Neural progenitor cell (in vitro differentiated cells): ENCODE measurements around the gene CCDC32. TPM values are rescaled to one million over a fixed set of nuclear protein-coding genes. Genes with fewer than 3 reads are reported as not detected.

Experiments
- DNase-seq: peaks from one replicate; pipeline ENCODE4 v3.0.0-alpha.2; 2016; ENCODE audit warnings: low spot score
- H2AFZ ChIP-seq: fragments of 200-600 bp; sonication (generic); replicated peaks from 2 replicates; pipeline ENCODE4 v1.6.1; 2016; ENCODE audit warnings: antibody characterized with exemption
- H3F3A ChIP-seq: fragments of 200-600 bp; sonication (generic); 2 replicates; pipeline ENCODE4 v1.6.1; 2016; ENCODE audit warnings: antibody characterized with exemption, low read depth
- H3K27ac ChIP-seq: fragments of 200-600 bp; sonication (generic); 2 replicates; pipeline ENCODE4 v1.5.1; 2016; ENCODE audit warnings: mild to moderate bottlenecking
- H3K27me3 ChIP-seq: fragments of 200-600 bp; sonication (generic); 2 replicates; pipeline ENCODE4 v1.6.1; 2016; ENCODE audit warnings: mild to moderate bottlenecking, moderate library complexity
- H3K36me3 ChIP-seq: fragments of 200-600 bp; sonication (generic); 2 replicates; pipeline ENCODE4 v1.5.1; 2016
- H3K4me1 ChIP-seq: fragments of 200-600 bp; sonication (generic); 2 replicates; pipeline ENCODE4 v1.6.1; 2016; ENCODE audit warnings: mixed run types
- H3K4me2 ChIP-seq: fragments of 200-600 bp; sonication (generic); 2 replicates; pipeline ENCODE4 v1.6.1; 2016
- H3K4me3 ChIP-seq: fragments of 200-600 bp; sonication (generic); 2 replicates; pipeline ENCODE4 v1.5.1; 2016
- H3K79me2 ChIP-seq: fragments of 200-600 bp; sonication (generic); 2 replicates; pipeline ENCODE4 v1.6.1; 2016; ENCODE audit warnings: low read depth
- H3K9ac ChIP-seq: fragments of 200-600 bp; sonication (generic); 2 replicates; pipeline ENCODE4 v1.6.1; 2016
- H3K9me3 ChIP-seq: fragments of 200-600 bp; sonication (generic); 2 replicates; pipeline ENCODE4 v1.5.1; 2016; ENCODE audit warnings: low read depth
- H4K20me1 ChIP-seq: fragments of 200-600 bp; sonication (generic); 2 replicates; pipeline ENCODE4 v1.6.1; 2016; ENCODE audit warnings: low read depth
- H3K27ac Mint-ChIP-seq: 3 replicates; pipeline ENCODE4 v1.8.0; 2021; ENCODE audit warnings: mixed read lengths
- H3K27me3 Mint-ChIP-seq: 2 replicates; pipeline ENCODE4 v1.8.0; 2022; ENCODE audit warnings: low read depth, mild to moderate bottlenecking, inconsistent platforms, moderate library complexity, mixed read lengths; ENCODE audit not compliant: insufficient read depth
- H3K36me3 Mint-ChIP-seq: 3 replicates; pipeline ENCODE4 v1.8.0; 2021; ENCODE audit warnings: mixed read lengths
- H3K4me1 Mint-ChIP-seq: 3 replicates; pipeline ENCODE4 v1.8.0; 2021; ENCODE audit warnings: mixed read lengths
- H3K4me3 Mint-ChIP-seq: 3 replicates; pipeline ENCODE4 v1.8.0; 2021; ENCODE audit warnings: mild to moderate bottlenecking, moderate library complexity, mixed read lengths
- H3K9me3 Mint-ChIP-seq: 3 replicates; pipeline ENCODE4 v1.8.0; 2020; ENCODE audit warnings: mixed read lengths
- CTCF ChIP-seq: fragments of 200-600 bp; sonication (generic); IDR thresholded peaks from 2 replicates; pipeline ENCODE4 v1.5.1; 2017; ENCODE audit warnings: antibody characterized with exemption, mild to moderate bottlenecking
- EZH2 ChIP-seq: fragments of 200-600 bp; sonication (generic); IDR thresholded peaks from 2 replicates; pipeline ENCODE4 v1.6.1; 2017; ENCODE audit warnings: antibody characterized with exemption, mild to moderate bottlenecking, moderate library complexity
- EZH2phosphoT487 ChIP-seq: fragments of 200-600 bp; sonication (generic); IDR thresholded peaks from 2 replicates; pipeline ENCODE4 v1.6.1; 2017; ENCODE audit warnings: antibody characterized with exemption
- total RNA-seq: library from RNA; depleted of rRNA; stranded (reverse); fragments of >200 nt; gene quantifications from 2 replicates; pipeline ENCODE4 v1.2.3, GENCODE V29; 2015; ENCODE audit warnings: low replicate concordance

CCDC32 gene
- total RNA-seq = 17.3 and 22.4 TPM in 2 replicates

GRCh38 chr15:40564591-40565332 lies at the start of gene CCDC32:
Gene CCDC32, minus strand, starts transcription at chr15:40565042. Its CDS starts 2,027 bp downstream, at chr15:40563015.
- no peaks in the 10 kb centered on the region for H3K27me3 ChIP-seq
- H3K4me1 ChIP-seq = peaks cover 2% of the 10 kb centered on the region
- DNase-seq = peak; percentile 98
- Mint-ChIP-seq H3K27ac (peak within 1 kb of the TSS; percentile 68), H3K36me3 (peaks cover 4% of the 10 kb centered on the region), H3K4me3 (peak within 1 kb of the TSS; percentile 97), H3K9me3 (no peaks in the 10 kb centered on the region), H3K4me1 (peaks cover 30% of the 10 kb centered on the region), H3K27me3 (no peaks in the 10 kb centered on the region)
- peak within 1 kb of the TSS; percentile 43 for H3K9ac ChIP-seq
- no peaks in the 10 kb centered on the region for H3K36me3 ChIP-seq
- no peak within 1 kb of the TSS for H3K27ac ChIP-seq
- no peaks in the 10 kb centered on the region for H3K9me3 ChIP-seq
- H3F3A ChIP-seq = peaks cover 6% of the 10 kb centered on the region
- peak within 1 kb of the TSS; percentile 82 for H3K4me2 ChIP-seq
- H3K79me2 ChIP-seq = peaks cover 11% of the 10 kb centered on the region
- H4K20me1 ChIP-seq = no peaks in the 10 kb centered on the region
- H2AFZ ChIP-seq = peak within 1 kb of the TSS; percentile 87
- TF ChIP-seq CTCF (no peak), EZH2phosphoT487 (no peak), EZH2 (no peak)
- peak within 1 kb of the TSS; percentile 78 for H3K4me3 ChIP-seq

GRCh38 chr15:40613080-40613479 lies 48.2 kb upstream of the CCDC32 start:
- Mint-ChIP-seq H3K36me3 (peaks cover 8% of the 10 kb centered on the region), H3K9me3 (no peaks in the 10 kb centered on the region), H3K4me1 (no peaks in the 10 kb centered on the region), H3K27me3 (no peaks in the 10 kb centered on the region), H3K4me3 (no peak overlapping the region), H3K27ac (no peak overlapping the region)
- no peak overlapping the region for H2AFZ ChIP-seq
- no peak overlapping the region for H3K27ac ChIP-seq
- H4K20me1 ChIP-seq = no peaks in the 10 kb centered on the region
- peaks cover 11% of the 10 kb centered on the region for H3K36me3 ChIP-seq
- TF ChIP-seq EZH2phosphoT487 (no peak), CTCF (no peak), EZH2 (no peak)
- H3K27me3 ChIP-seq = no peaks in the 10 kb centered on the region
- H3K9ac ChIP-seq = no peak overlapping the region
- H3K79me2 ChIP-seq = no peaks in the 10 kb centered on the region
- no peak overlapping the region for H3K4me3 ChIP-seq
- no peaks in the 10 kb centered on the region for H3K9me3 ChIP-seq
- no peak overlapping the region for H3K4me2 ChIP-seq
- no peak for DNase-seq
- no peaks in the 10 kb centered on the region for H3F3A ChIP-seq
- H3K4me1 ChIP-seq = no peaks in the 10 kb centered on the region

- no peak overlapping the region for H3K9ac ChIP-seq
- DNase-seq = no peak
- no peaks in the 10 kb centered on the region for H3K4me1 ChIP-seq
- no peak for TF ChIP-seq EZH2
- no peak for TF ChIP-seq EZH2phosphoT487
- TF ChIP-seq CTCF = no peak
- peaks cover 23% of the 10 kb centered on the region for H3K79me2 ChIP-seq
- no peak overlapping the region for H3K4me2 ChIP-seq
- H3K27me3 ChIP-seq = no peaks in the 10 kb centered on the region
- H3K9me3 Mint-ChIP-seq = no peaks in the 10 kb centered on the region
- no peak overlapping the region for H3K27ac Mint-ChIP-seq
- H3K36me3 Mint-ChIP-seq = peaks cover 4% of the 10 kb centered on the region
- H3K9me3 ChIP-seq = no peaks in the 10 kb centered on the region
- H3K36me3 ChIP-seq = no peaks in the 10 kb centered on the region
- no peak overlapping the region for H3K4me3 ChIP-seq
- H3K4me1 Mint-ChIP-seq = no peaks in the 10 kb centered on the region
- H3F3A ChIP-seq = no peaks in the 10 kb centered on the region
- H3K27me3 Mint-ChIP-seq = no peaks in the 10 kb centered on the region
- no peak overlapping the region for H2AFZ ChIP-seq
- H3K27ac ChIP-seq = no peak overlapping the region
- no peaks in the 10 kb centered on the region for H4K20me1 ChIP-seq
- no peak overlapping the region for H3K4me3 Mint-ChIP-seq
Measured at GRCh38 chr15:40603935-40604334, 39.1 kb upstream of the CCDC32 start.
